GM12878 (cell line): ENCODE measurements around the gene ARL14EPL. TPM values are rescaled to one million over a fixed set of nuclear protein-coding genes. Genes with fewer than 3 reads are reported as not detected.

Experiments used
- ATAC-seq: fragments of 200-7000 bp; cut with Tn5 transposase; 3 replicates; pipeline ENCODE4 v1.9.1; 2020; ENCODE audit warnings: mild to moderate bottlenecking, moderate library complexity
- BruUV-seq: library from RNA; stranded (reverse); fragments of 400-500 nt; replicated peaks from 2 replicates; lab custom pipeline; 2021; lab: Mats Ljungman, UMichigan
- CTCF ChIA-PET: fragments of 300-600 bp; sonication (Branson Sonifier 250); formaldehyde crosslinking; extraction: SDS; loops from one replicate; lab custom pipeline; 2021; ENCODE audit warnings: inconsistent platforms; lab: Yijun Ruan, JAX
- POLR2A ChIA-PET: fragments of 350-600 bp; formaldehyde crosslinking; extraction: SDS; loops from one replicate; lab custom pipeline; 2021; ENCODE audit warnings: inconsistent platforms; lab: Charles Lee
- RAD21 ChIA-PET: fragments of 300-600 bp; sonication (Branson Sonifier 250); formaldehyde crosslinking; loops from one replicate; lab custom pipeline; 2023; ENCODE audit warnings: antibody characterized with exemption; ENCODE audit not compliant: unreplicated experiment; lab: Charles Lee
- SMC1A ChIA-PET: fragments of 300-600 bp; sonication (Branson Sonifier 250); formaldehyde crosslinking; loops from one replicate; lab custom pipeline; 2023; ENCODE audit not compliant: unreplicated experiment, uncharacterized antibody; lab: Charles Lee
- DNase-seq: peaks from one replicate; pipeline ENCODE4 v3.0.0-alpha.2; 2011; ENCODE audit warnings: low read depth, low spot score
- FAIRE-seq: peaks from 3 replicates; lab custom pipeline; 2011; peaks lifted over from hg19 to GRCh38; lab: Jason Lieb, UNC
- H2AFZ ChIP-seq: 2 replicates; pipeline ENCODE4 v1.6.0; 2011; ENCODE audit warnings: low read depth, low read length, control low read depth; ENCODE audit not compliant: control insufficient read depth
- H3K27ac ChIP-seq: 2 replicates; pipeline ENCODE4 v1.5.1; 2011; ENCODE audit warnings: control low read depth; ENCODE audit not compliant: control insufficient read depth, insufficient read depth
- H3K27me3 ChIP-seq, 2 experiments: replicated peaks in 1 of 2; 2 replicates each; pipeline versions ENCODE4 v1.6.0 to v1.6.1; 2011; ENCODE audit warnings: low read length in 1 of 2; ENCODE audit not compliant: control insufficient read depth in 2 of 2, insufficient read depth in 2 of 2
- H3K36me3 ChIP-seq, 2 experiments: 2 replicates each; pipeline ENCODE4 v1.5.1; 2011; ENCODE audit warnings: low read length in 1 of 2; ENCODE audit not compliant: control insufficient read depth in 2 of 2, insufficient read depth in 2 of 2
- H3K4me1 ChIP-seq: 2 replicates; pipeline ENCODE4 v1.6.1; 2011; ENCODE audit warnings: mild to moderate bottlenecking, low read length, moderate library complexity, mixed read lengths; ENCODE audit not compliant: control insufficient read depth, insufficient read depth
- H3K4me2 ChIP-seq: 2 replicates; pipeline ENCODE4 v1.6.0; 2011; ENCODE audit warnings: control low read depth; ENCODE audit not compliant: control insufficient read depth, insufficient read depth
- H3K4me3 ChIP-seq: fragments of 200-600 bp; sonication (generic); 2 replicates; pipeline ENCODE4 v1.5.1; 2016
- H3K79me2 ChIP-seq: 2 replicates; pipeline ENCODE4 v1.6.0; 2011; ENCODE audit warnings: low read length; ENCODE audit not compliant: control insufficient read depth, insufficient read depth
- H3K9ac ChIP-seq: 2 replicates; pipeline ENCODE4 v1.8.0; 2011; ENCODE audit warnings: low read length, control low read depth, mixed read lengths; ENCODE audit not compliant: control insufficient read depth, insufficient read depth
- H3K9me3 ChIP-seq: replicated peaks from 3 replicates; pipeline ENCODE4 v1.5.1; 2011; ENCODE audit warnings: mild to moderate bottlenecking, low read length; ENCODE audit not compliant: control insufficient read depth, insufficient read depth
- H4K20me1 ChIP-seq: 2 replicates; pipeline ENCODE4 v1.6.0; 2011; ENCODE audit not compliant: control insufficient read depth, insufficient read depth
- BHLHE40 ChIP-seq, 2 experiments: fragments of 450-650 bp in 1 of 2; IDR thresholded peaks; 2 replicates each; pipeline ENCODE4 v1.6.1; 2011 to 2017; ENCODE audit warnings: low read depth in 2 of 2, borderline replicate concordance in 1 of 2, improper control_type of control experiment in 1 of 2, low read length in 1 of 2, mild to moderate bottlenecking in 1 of 2
- CBFB ChIP-seq: IDR thresholded peaks from 2 replicates; pipeline ENCODE4 v1.6.1; 2016; ENCODE audit warnings: antibody characterized with exemption, low read depth
- CREB1 ChIP-seq: IDR thresholded peaks from 2 replicates; pipeline ENCODE4 v1.6.1; 2012; ENCODE audit warnings: low read depth, mild to moderate bottlenecking, inconsistent platforms
- MXI1 ChIP-seq: fragments of 150-350 bp; IDR thresholded peaks from 2 replicates; pipeline ENCODE4 v1.6.1; 2011; ENCODE audit warnings: low read depth, mild to moderate bottlenecking, inconsistent platforms, low read length, improper control_type of control experiment
- MYB ChIP-seq: fragments of 150-350 bp; IDR thresholded peaks from 2 replicates; pipeline ENCODE4 v1.6.1; 2014; ENCODE audit warnings: mild to moderate bottlenecking, low read depth, low read length, borderline replicate concordance
- RBBP5 ChIP-seq: fragments of 200-600 bp; sonication (generic); conservative IDR thresholded peaks from 2 replicates; pipeline ENCODE4 v1.6.1; 2016
- STAT1 ChIP-seq: fragments of 450-650 bp; conservative IDR thresholded peaks from 2 replicates; pipeline ENCODE4 v1.6.1; 2014; ENCODE audit warnings: antibody characterized with exemption, mild to moderate bottlenecking
- TCF7 ChIP-seq: IDR thresholded peaks from 2 replicates; pipeline ENCODE4 v1.6.1; 2014; ENCODE audit warnings: antibody characterized with exemption, borderline replicate concordance
- WRNIP1 ChIP-seq: IDR thresholded peaks from 2 replicates; pipeline ENCODE4 v1.6.1; 2011; ENCODE audit warnings: low read depth, low read length, improper control_type of control experiment, borderline replicate concordance
- in situ Hi-C: fragments of 300-500 bp; cut with MboI; formaldehyde crosslinking; loops from 9 replicates; pipeline ENCODE4 v1.14.3; 2018; ENCODE audit warnings: mixed read lengths
- intact Hi-C: fragments of 100-400 bp; cut with micrococcal nuclease; formaldehyde crosslinking; loops from one replicate; pipeline ENCODE4 v1.14.2; 2022; ENCODE audit not compliant: unreplicated experiment
- polyA plus RNA-seq, 11 experiments: library from polyadenylated mRNA; depleted of rRNA in 4 of 11; unstranded in 6 of 11; stranded (reverse) in 5 of 11; fragments of >200 nt; fragmentation: Nextera tagmentation in 4 of 11; fragmentation: Illumina TruSeq in 1 of 11; extraction: Ambion mirVana in 4 of 11; extraction: Trizol in 1 of 11; gene quantifications; 1 replicate in 1 of 11; 2 replicates in 10 of 11; pipeline versions ENCODE4 v1.2.1 to v1.2.3, GENCODE V29; 2011 to 2016; ENCODE audit warnings: inconsistent platforms in 2 of 11, missing spikeins in 2 of 11, low read depth in 1 of 11
- total RNA-seq, 4 experiments: library from RNA; depleted of rRNA in 3 of 4; stranded (reverse); fragments of >200 nt in 3 of 4; fragmentation: Illumina TruSeq in 1 of 4; extraction: Trizol in 1 of 4; gene quantifications; 2 replicates each; pipeline versions ENCODE4 v1.2.1 to v1.2.3, GENCODE V29; 2013 to 2021
- TF ChIP-seq, protein P1 (sequence below): fragments of 450-650 bp; IDR thresholded peaks from 2 replicates; pipeline ENCODE4 v1.6.1; 2016; ENCODE audit warnings: mild to moderate bottlenecking
- TF ChIP-seq, protein P2 (sequence below): fragments of 450-650 bp; IDR thresholded peaks from 2 replicates; pipeline ENCODE4 v1.6.1; 2018; ENCODE audit warnings: borderline replicate concordance, mild to moderate bottlenecking; ENCODE audit not compliant: partially characterized antibody

The ARL14EPL gene
- total and polyA plus RNA-seq, 10 of the 15 experiments (the other 5 are each of a cell fraction or from before 2014, with no cell fraction given): 0.08 TPM; not detected in 9

DNA sequence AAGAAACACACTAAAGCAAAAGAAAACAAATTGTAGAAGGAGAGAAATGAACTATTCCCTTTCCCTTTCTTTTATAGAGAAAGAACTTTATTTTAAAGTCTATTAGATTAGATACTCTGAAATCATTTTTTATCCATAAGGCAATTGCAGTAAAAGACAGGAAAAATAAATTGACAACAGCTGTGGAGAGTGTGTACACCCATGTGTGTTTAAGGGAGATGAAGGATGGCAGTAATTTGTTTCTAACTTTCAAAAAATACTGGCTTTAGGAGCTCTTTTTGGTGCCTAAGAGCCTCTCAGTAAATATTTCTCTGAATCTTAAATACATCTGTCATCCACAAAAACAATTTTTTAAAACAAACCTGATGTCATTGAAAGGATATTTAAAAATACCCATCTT is 18.3 kb upstream of the ARL14EPL start:
- ChIA-PET CTCF (interaction anchor here (1.2 kb wide), 1 partner anchor 25 kb away, joined by 5 read pairs; no protein-coding TSS in a partner anchor), RAD21 (no interaction called here), POLR2A (no interaction called here), SMC1A (no interaction called here)
- no TSS peak for BruUV-seq
- peaks cover 0 to 1% of the 10 kb centered on the region in 2 experiments; a peak in 1 of 4 replicates for H3K27me3 ChIP-seq
- H3K27ac ChIP-seq: no peak overlapping the region
- H3K4me3 ChIP-seq: no peak overlapping the region
- no peak for ATAC-seq
- in situ Hi-C loops (no loop called here), intact Hi-C loops (no loop called here)
- no peaks in the 10 kb centered on the region for H3K9me3 ChIP-seq
- DNase-seq: no peak
- no peaks in the 10 kb centered on the region for H3K4me1 ChIP-seq
- H3K36me3 ChIP-seq: no peaks in the 10 kb centered on the region
- TF ChIP-seq TCF7 (no peak), WRNIP1 (no peak), CBFB (no peak), CREB1 (no peak), MXI1 (no peak), MYB (no peak), STAT1 (no peak), RBBP5 (no peak), BHLHE40 (IDR thresholded peaks at IDR 0.05; ENCODE audit: borderline replicate concordance in 1 of 2, low read depth in 2 of 2, low read length in 1 of 2) (no peak)
- TF ChIP-seq, protein P1, sequence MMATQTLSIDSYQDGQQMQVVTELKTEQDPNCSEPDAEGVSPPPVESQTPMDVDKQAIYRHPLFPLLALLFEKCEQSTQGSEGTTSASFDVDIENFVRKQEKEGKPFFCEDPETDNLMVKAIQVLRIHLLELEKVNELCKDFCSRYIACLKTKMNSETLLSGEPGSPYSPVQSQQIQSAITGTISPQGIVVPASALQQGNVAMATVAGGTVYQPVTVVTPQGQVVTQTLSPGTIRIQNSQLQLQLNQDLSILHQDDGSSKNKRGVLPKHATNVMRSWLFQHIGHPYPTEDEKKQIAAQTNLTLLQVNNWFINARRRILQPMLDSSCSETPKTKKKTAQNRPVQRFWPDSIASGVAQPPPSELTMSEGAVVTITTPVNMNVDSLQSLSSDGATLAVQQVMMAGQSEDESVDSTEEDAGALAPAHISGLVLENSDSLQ: no peak
- TF ChIP-seq, protein P2, sequence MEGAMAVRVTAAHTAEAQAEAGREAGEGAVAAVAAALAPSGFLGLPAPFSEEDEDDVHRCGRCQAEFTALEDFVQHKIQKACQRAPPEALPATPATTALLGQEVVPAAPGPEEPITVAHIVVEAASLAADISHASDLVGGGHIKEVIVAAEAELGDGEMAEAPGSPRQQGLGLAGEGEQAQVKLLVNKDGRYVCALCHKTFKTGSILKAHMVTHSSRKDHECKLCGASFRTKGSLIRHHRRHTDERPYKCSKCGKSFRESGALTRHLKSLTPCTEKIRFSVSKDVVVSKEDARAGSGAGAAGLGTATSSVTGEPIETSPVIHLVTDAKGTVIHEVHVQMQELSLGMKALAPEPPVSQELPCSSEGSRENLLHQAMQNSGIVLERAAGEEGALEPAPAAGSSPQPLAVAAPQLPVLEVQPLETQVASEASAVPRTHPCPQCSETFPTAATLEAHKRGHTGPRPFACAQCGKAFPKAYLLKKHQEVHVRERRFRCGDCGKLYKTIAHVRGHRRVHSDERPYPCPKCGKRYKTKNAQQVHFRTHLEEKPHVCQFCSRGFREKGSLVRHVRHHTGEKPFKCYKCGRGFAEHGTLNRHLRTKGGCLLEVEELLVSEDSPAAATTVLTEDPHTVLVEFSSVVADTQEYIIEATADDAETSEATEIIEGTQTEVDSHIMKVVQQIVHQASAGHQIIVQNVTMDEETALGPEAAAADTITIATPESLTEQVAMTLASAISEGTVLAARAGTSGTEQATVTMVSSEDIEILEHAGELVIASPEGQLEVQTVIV: no peak
- H4K20me1 ChIP-seq: no peaks in the 10 kb centered on the region
- no peaks in the 10 kb centered on the region for H3K79me2 ChIP-seq
- no peak overlapping the region for H3K9ac ChIP-seq
- no peak overlapping the region for H3K4me2 ChIP-seq
- no peak for FAIRE-seq
- no peak overlapping the region for H2AFZ ChIP-seq
